MM.1S (cell line): ENCODE measurements around the gene TCEAL9.
A peak's percentile ranks its signal among the peaks of the same experiment; 100 is the strongest.

Experiments
- DNase-seq: peaks from one replicate; pipeline ENCODE4 v3.0.0-alpha.2; 2015
- H2AFZ ChIP-seq: fragments of 300-600 bp; sonication (generic); 2 replicates; pipeline ENCODE4 v1.6.0; 2016; ENCODE audit warnings: antibody characterized with exemption, low read length
- H3F3A ChIP-seq: fragments of 300-600 bp; sonication (generic); 2 replicates; pipeline ENCODE4 v1.6.1; 2016; ENCODE audit warnings: mild to moderate bottlenecking, antibody characterized with exemption, low read length, moderate library complexity, mixed read lengths; ENCODE audit not compliant: insufficient read depth
- H3K27ac ChIP-seq: fragments of 300-600 bp; sonication (generic); 2 replicates; pipeline ENCODE4 v1.5.1; 2016; ENCODE audit warnings: mild to moderate bottlenecking, low read length
- H3K27me3 ChIP-seq: fragments of 300-600 bp; sonication (generic); replicated peaks from 2 replicates; pipeline ENCODE4 v1.6.0; 2016; ENCODE audit warnings: low read length; ENCODE audit not compliant: insufficient read depth
- H3K36me3 ChIP-seq: fragments of 300-600 bp; sonication (generic); replicated peaks from 2 replicates; pipeline ENCODE4 v1.6.1; 2016; ENCODE audit warnings: mild to moderate bottlenecking, low read length, mixed read lengths; ENCODE audit not compliant: insufficient read depth
- H3K4me1 ChIP-seq: fragments of 300-600 bp; sonication (generic); 2 replicates; pipeline ENCODE4 v1.6.1; 2016; ENCODE audit warnings: low read length, mixed read lengths
- H3K4me2 ChIP-seq: fragments of 300-600 bp; sonication (generic); 2 replicates; pipeline ENCODE4 v1.6.0; 2016; ENCODE audit warnings: low read depth, low read length
- H3K4me3 ChIP-seq: fragments of 300-600 bp; sonication (generic); 2 replicates; pipeline ENCODE4 v1.5.1; 2016; ENCODE audit warnings: low read length, mixed read lengths
- H3K79me2 ChIP-seq: fragments of 300-600 bp; sonication (generic); 2 replicates; pipeline ENCODE4 v1.6.1; 2016; ENCODE audit warnings: mixed run types, low read length, mixed read lengths
- H3K9ac ChIP-seq: fragments of 300-600 bp; sonication (generic); 2 replicates; pipeline ENCODE4 v1.6.1; 2016; ENCODE audit warnings: low read length, mixed read lengths
- H3K9me2 ChIP-seq: fragments of 300-600 bp; sonication (generic); replicated peaks from 2 replicates; pipeline ENCODE4 v1.6.1; 2016; ENCODE audit warnings: mild to moderate bottlenecking, low read length, mixed read lengths; ENCODE audit not compliant: insufficient read depth
- H3K9me3 ChIP-seq: fragments of 300-600 bp; sonication (generic); replicated peaks from 2 replicates; pipeline ENCODE4 v1.6.1; 2016; ENCODE audit warnings: mild to moderate bottlenecking, low read length, mixed read lengths; ENCODE audit not compliant: insufficient read depth
- H4K20me1 ChIP-seq: fragments of 300-600 bp; sonication (generic); 2 replicates; pipeline ENCODE4 v1.6.1; 2016; ENCODE audit warnings: mild to moderate bottlenecking, low read length, moderate library complexity, mixed read lengths; ENCODE audit not compliant: insufficient read depth
- EZH2 ChIP-seq: fragments of 300-600 bp; sonication (generic); optimal IDR thresholded peaks from 2 replicates; pipeline ENCODE3; 2017; ENCODE audit warnings: low read depth, mild to moderate bottlenecking, antibody characterized with exemption, low read length, mixed read lengths
- EZH2phosphoT487 ChIP-seq: fragments of 300-600 bp; sonication (generic); IDR thresholded peaks from 2 replicates; pipeline ENCODE4 v1.6.1; 2018; ENCODE audit warnings: antibody characterized with exemption, low read length
- TF ChIP-seq, protein P1 (sequence below): fragments of 300-600 bp; sonication (generic); IDR thresholded peaks from 2 replicates; pipeline ENCODE4 v1.5.1; 2016; ENCODE audit warnings: antibody characterized with exemption, low read length, mixed read lengths

TCEAL9 gene

GRCh38 chrX:103338663-103339062 lies 17.6 kb upstream of the TCEAL9 start:
- Histone ChIP-seq H4K20me1 (no peaks in the 10 kb centered on the region), H3K9me3 (no peaks in the 10 kb centered on the region), H3K27me3 (no peaks in the 10 kb centered on the region), H3K4me2 (no peak overlapping the region), H3K9ac (no peak overlapping the region), H3F3A (no peaks in the 10 kb centered on the region), H3K27ac (no peak overlapping the region), H3K4me1 (no peaks in the 10 kb centered on the region), H2AFZ (no peak overlapping the region), H3K36me3 (no peaks in the 10 kb centered on the region), H3K4me3 (no peak overlapping the region), H3K9me2 (no peaks in the 10 kb centered on the region), H3K79me2 (no peaks in the 10 kb centered on the region)
- no peak for DNase-seq
- TF ChIP-seq, protein P1, sequence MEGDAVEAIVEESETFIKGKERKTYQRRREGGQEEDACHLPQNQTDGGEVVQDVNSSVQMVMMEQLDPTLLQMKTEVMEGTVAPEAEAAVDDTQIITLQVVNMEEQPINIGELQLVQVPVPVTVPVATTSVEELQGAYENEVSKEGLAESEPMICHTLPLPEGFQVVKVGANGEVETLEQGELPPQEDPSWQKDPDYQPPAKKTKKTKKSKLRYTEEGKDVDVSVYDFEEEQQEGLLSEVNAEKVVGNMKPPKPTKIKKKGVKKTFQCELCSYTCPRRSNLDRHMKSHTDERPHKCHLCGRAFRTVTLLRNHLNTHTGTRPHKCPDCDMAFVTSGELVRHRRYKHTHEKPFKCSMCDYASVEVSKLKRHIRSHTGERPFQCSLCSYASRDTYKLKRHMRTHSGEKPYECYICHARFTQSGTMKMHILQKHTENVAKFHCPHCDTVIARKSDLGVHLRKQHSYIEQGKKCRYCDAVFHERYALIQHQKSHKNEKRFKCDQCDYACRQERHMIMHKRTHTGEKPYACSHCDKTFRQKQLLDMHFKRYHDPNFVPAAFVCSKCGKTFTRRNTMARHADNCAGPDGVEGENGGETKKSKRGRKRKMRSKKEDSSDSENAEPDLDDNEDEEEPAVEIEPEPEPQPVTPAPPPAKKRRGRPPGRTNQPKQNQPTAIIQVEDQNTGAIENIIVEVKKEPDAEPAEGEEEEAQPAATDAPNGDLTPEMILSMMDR = no peak
- TF ChIP-seq EZH2 (no peak), EZH2phosphoT487 (no peak)

GRCh38 chrX:103343105-103343504 lies 13.2 kb upstream of the TCEAL9 start:
- Histone ChIP-seq H3K4me1 (no peaks in the 10 kb centered on the region), H3K4me2 (0 out of 2 replicates have a peak overlapping the region, but pooled peaks have one; percentile 4), H3F3A (no peaks in the 10 kb centered on the region), H4K20me1 (no peaks in the 10 kb centered on the region), H3K9me2 (no peaks in the 10 kb centered on the region), H2AFZ (no peak overlapping the region), H3K27me3 (no peaks in the 10 kb centered on the region), H3K27ac (no peak overlapping the region), H3K79me2 (no peaks in the 10 kb centered on the region), H3K4me3 (no peak overlapping the region), H3K9ac (no peak overlapping the region), H3K9me3 (no peaks in the 10 kb centered on the region), H3K36me3 (no peaks in the 10 kb centered on the region)
- TF ChIP-seq, protein P1 = peak; percentile 73
- no peak for TF ChIP-seq EZH2phosphoT487
- peak; percentile 32 for DNase-seq

GRCh38 chrX:103344606-103345005 lies 11.7 kb upstream of the TCEAL9 start:
- no peak overlapping the region for H2AFZ ChIP-seq

More at GRCh38 chrX:103344606-103345005, 11.7 kb upstream of the TCEAL9 start:
- Histone ChIP-seq H3K9me3 (no peaks in the 10 kb centered on the region), H3K4me2 (no peak overlapping the region), H3K4me1 (no peaks in the 10 kb centered on the region), H3K36me3 (no peaks in the 10 kb centered on the region), H3K9me2 (no peaks in the 10 kb centered on the region), H3K9ac (no peak overlapping the region), H3K79me2 (no peaks in the 10 kb centered on the region), H3F3A (no peaks in the 10 kb centered on the region), H3K27ac (no peak overlapping the region), H3K4me3 (no peak overlapping the region), H4K20me1 (no peaks in the 10 kb centered on the region), H3K27me3 (no peaks in the 10 kb centered on the region)
- DNase-seq = no peak
- TF ChIP-seq, protein P1 = no peak
- TF ChIP-seq EZH2phosphoT487 (no peak), EZH2 (no peak)
